PFSK-1 (cell line): ENCODE measurements around the gene PAQR7.

Experiments
- FOXP2 ChIP-seq: optimal IDR thresholded peaks from 2 replicates; pipeline ENCODE3; 2011; ENCODE audit warnings: borderline replicate concordance, control low read depth, inconsistent platforms; ENCODE audit not compliant: insufficient read depth; ENCODE audit errors: extremely low read length, extremely low read depth
- POLR2AphosphoS5 ChIP-seq: IDR thresholded peaks from 2 replicates; pipeline ENCODE4 v1.6.1; 2012; ENCODE audit warnings: low read depth, mild to moderate bottlenecking, control low read depth, low read length, moderate library complexity
- SIN3A ChIP-seq: IDR thresholded peaks from 2 replicates; pipeline ENCODE4 v1.6.1; 2012; ENCODE audit warnings: mild to moderate bottlenecking, low read length, moderate library complexity, borderline replicate concordance; ENCODE audit not compliant: insufficient read depth
- TAF1 ChIP-seq: IDR thresholded peaks from 2 replicates; pipeline ENCODE4 v1.6.1; 2012; ENCODE audit warnings: low read length, control low read depth, borderline replicate concordance; ENCODE audit not compliant: insufficient read depth
- TF ChIP-seq, protein P1 (sequence below), 2 experiments: IDR thresholded peaks; 2 replicates each; pipeline versions ENCODE4 v1.6.1 to v1.8.0; 2011 to 2012; ENCODE audit warnings: low read depth in 2 of 2, low read length in 2 of 2, control low read depth in 1 of 2, inconsistent platforms in 1 of 2, mild to moderate bottlenecking in 1 of 2, moderate library complexity in 1 of 2; ENCODE audit not compliant: insufficient read depth in 1 of 2

PAQR7 gene

DNA sequence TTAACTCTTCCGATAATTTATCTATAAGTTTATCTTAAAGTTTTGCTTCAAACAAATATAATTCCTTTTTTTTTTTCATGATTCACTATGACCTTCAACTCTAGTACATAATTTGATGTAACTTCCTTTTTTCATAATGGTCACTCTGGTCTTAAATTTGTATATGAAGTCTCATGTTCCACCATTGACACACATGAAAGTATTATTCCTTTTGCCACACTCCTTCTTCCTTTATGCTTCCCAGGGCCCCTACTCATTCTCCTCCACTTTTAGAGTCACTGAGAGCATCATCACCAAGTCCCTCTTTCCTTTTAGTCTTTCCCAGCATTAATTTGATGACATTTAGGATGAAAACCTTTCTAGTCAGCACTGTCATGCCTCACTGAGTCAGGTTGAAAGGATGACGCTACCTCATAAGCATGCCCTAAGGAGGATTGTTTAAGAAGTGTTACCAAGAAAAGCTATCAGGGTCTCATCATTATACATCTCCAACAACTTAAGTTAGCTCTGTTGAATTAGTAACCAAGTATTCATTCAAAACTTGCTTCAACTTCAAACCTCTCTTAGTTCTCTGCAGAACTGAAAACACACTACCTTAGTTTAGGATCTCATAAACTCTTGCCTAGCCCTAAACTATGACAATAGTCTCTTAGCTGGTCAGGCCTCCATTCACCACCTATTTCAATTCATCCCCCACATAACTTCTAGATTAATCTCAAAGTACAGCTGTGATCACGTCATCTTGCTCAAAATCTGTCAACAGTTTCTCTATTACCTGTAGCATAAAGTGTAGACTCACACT, 30.8 kb downstream of the PAQR7 start:
- TF ChIP-seq TAF1 (no peak), FOXP2 (no peak), SIN3A (no peak), POLR2AphosphoS5 (no peak)
- TF ChIP-seq, protein P1, sequence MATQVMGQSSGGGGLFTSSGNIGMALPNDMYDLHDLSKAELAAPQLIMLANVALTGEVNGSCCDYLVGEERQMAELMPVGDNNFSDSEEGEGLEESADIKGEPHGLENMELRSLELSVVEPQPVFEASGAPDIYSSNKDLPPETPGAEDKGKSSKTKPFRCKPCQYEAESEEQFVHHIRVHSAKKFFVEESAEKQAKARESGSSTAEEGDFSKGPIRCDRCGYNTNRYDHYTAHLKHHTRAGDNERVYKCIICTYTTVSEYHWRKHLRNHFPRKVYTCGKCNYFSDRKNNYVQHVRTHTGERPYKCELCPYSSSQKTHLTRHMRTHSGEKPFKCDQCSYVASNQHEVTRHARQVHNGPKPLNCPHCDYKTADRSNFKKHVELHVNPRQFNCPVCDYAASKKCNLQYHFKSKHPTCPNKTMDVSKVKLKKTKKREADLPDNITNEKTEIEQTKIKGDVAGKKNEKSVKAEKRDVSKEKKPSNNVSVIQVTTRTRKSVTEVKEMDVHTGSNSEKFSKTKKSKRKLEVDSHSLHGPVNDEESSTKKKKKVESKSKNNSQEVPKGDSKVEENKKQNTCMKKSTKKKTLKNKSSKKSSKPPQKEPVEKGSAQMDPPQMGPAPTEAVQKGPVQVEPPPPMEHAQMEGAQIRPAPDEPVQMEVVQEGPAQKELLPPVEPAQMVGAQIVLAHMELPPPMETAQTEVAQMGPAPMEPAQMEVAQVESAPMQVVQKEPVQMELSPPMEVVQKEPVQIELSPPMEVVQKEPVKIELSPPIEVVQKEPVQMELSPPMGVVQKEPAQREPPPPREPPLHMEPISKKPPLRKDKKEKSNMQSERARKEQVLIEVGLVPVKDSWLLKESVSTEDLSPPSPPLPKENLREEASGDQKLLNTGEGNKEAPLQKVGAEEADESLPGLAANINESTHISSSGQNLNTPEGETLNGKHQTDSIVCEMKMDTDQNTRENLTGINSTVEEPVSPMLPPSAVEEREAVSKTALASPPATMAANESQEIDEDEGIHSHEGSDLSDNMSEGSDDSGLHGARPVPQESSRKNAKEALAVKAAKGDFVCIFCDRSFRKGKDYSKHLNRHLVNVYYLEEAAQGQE (IDR thresholded peaks at IDR 0.05; ENCODE audit: insufficient read depth in 1 of 2, low read depth in 2 of 2, low read length in 2 of 2): no peak

GRCh38 chr1:25843483-25843882, 32.0 kb downstream of the PAQR7 start:
- TF ChIP-seq POLR2AphosphoS5: no peak
- TF ChIP-seq, protein P1 (IDR thresholded peaks at IDR 0.05; ENCODE audit: insufficient read depth in 1 of 2, low read depth in 2 of 2, low read length in 2 of 2): no peak
- TF ChIP-seq FOXP2: no peak
- no peak for TF ChIP-seq TAF1
- no peak for TF ChIP-seq SIN3A

DNA sequence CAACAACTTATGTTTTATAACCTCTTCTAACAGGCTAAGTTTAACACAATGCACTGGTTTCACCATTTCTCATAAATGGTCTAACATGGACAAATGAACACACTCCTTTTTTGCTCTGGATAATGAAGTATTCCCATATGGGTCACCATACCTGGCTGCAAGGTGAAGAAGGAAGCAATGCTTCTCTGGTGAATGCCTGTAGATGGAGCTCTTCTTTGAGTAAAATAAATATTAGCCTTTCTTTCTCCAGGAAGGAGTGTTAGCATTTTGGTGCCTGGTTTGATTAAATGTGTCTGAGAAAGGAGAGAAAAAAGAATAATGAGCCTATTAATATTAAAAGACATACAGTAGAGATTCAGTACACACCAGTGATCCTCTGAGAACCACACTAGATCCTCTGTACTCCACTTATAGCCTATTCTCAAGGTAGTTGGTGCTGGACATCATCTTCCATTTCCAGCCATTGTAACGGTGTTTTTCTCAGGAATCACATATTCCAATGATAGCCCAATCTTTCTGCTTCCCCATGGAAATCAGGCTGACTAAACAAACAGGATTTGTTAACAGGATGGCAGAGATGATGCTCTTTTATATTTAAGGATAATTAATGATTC, 38.1 kb downstream of the PAQR7 start:
- TF ChIP-seq SIN3A (no peak), TAF1 (no peak), FOXP2 (no peak), POLR2AphosphoS5 (no peak)
- TF ChIP-seq, protein P1 (IDR thresholded peaks at IDR 0.05; ENCODE audit: insufficient read depth in 1 of 2, low read depth in 2 of 2, low read length in 2 of 2): no peak

DNA sequence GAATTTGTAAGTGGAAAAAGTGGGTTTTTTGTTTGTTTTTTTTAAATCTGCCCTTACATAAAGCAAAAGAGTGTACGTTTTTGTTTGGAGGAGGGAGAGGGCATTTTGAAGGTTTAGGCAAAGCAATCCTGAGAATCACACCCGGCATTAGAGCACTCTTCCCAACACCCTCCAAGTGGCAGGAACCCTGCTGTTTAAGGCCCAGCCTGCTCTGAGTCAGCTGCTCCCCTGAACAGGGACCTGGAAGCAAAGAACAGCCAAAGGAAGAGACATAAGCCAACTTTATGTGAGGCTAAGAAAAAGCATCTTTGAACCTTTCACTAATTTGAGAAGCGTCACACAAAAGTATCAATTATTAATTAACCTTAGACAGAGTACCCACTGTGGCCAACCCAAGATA, 38.8 kb downstream of the PAQR7 start:
- no peak for TF ChIP-seq FOXP2

DNA sequence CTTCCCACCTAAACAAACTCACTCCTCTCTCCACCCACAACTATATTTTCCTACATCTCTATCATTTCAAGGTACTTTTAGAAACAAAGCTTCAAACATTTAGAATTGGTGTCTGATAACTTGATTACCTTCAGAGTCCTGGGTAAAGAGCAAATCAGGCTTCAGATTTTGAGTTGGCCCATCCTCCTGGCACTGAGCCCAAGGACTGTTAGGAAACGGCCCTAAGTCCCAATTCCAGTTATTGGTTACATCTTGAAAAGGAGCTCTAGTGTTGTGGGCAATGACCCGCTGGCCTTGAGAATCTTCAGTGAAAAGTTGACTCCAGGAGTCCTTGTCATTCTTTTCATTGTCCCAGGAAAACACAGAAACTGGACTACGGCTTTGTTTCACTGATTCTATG, 40.6 kb downstream of the PAQR7 start:
- TF ChIP-seq, protein P1 (IDR thresholded peaks at IDR 0.05; ENCODE audit: insufficient read depth in 1 of 2, low read depth in 2 of 2, low read length in 2 of 2): no peak
- TF ChIP-seq FOXP2 (no peak), POLR2AphosphoS5 (no peak), SIN3A (no peak), TAF1 (no peak)
